HEK293 (cell line): ENCODE results near the gene PSD4.

Experiments
- HOXA7 ChIP-seq: sonication (generic); formaldehyde crosslinking; IDR thresholded peaks from 2 replicates; pipeline ENCODE4 v1.8.1; 2022; ENCODE audit warnings: missing genetic modification reagents, borderline replicate concordance
- KLF10 ChIP-seq: fragments of 450-650 bp; IDR thresholded peaks from 2 replicates; pipeline ENCODE4 v1.5.1; 2018; ENCODE audit warnings: missing biosample characterization, mild to moderate bottlenecking, missing genetic modification characterization
- YY1 ChIP-seq: fragments of 450-650 bp; formaldehyde crosslinking; IDR thresholded peaks from 2 replicates; pipeline ENCODE4 v1.5.1; 2018; ENCODE audit warnings: missing biosample characterization, missing genetic modification characterization
- ZBTB1 ChIP-seq: fragments of 450-650 bp; formaldehyde crosslinking; IDR thresholded peaks from 2 replicates; pipeline ENCODE4 v1.5.1; 2016; ENCODE audit warnings: missing biosample characterization, missing genetic modification characterization
- ZBTB7A ChIP-seq: fragments of 450-650 bp; formaldehyde crosslinking; IDR thresholded peaks from 2 replicates; pipeline ENCODE4 v1.5.1; 2016; ENCODE audit warnings: low read depth, missing biosample characterization, missing genetic modification characterization
- ZBTB8A ChIP-seq: fragments of 450-650 bp; formaldehyde crosslinking; IDR thresholded peaks from 2 replicates; pipeline ENCODE4 v1.5.1; 2016; ENCODE audit warnings: missing biosample characterization, missing genetic modification characterization
- ZNF175 ChIP-seq: fragments of 450-650 bp; formaldehyde crosslinking; IDR thresholded peaks from 2 replicates; pipeline ENCODE4 v1.5.1; 2016; ENCODE audit warnings: missing biosample characterization, missing genetic modification characterization
- ZNF274 ChIP-seq, 2 experiments: fragments of 200-500 bp in 1 of 2; fragments of 450-650 bp in 1 of 2; sonication (Bioruptor generic) in 1 of 2; formaldehyde crosslinking in 1 of 2; IDR thresholded peaks; 2 replicates each; pipeline versions ENCODE4 v1.5.1 to v1.6.1; 2014 to 2016; ENCODE audit warnings: borderline replicate concordance in 1 of 2, inconsistent platforms in 1 of 2, low read length in 1 of 2, missing biosample characterization in 1 of 2, missing genetic modification characterization in 1 of 2
- ZNF561 ChIP-seq: fragments of 450-650 bp; IDR thresholded peaks from 2 replicates; pipeline ENCODE4 v1.5.1; 2018; ENCODE audit warnings: missing biosample characterization, missing genetic modification characterization, borderline replicate concordance
- TF ChIP-seq, protein P1 (sequence below): fragments of 450-650 bp; formaldehyde crosslinking; IDR thresholded peaks from 2 replicates; pipeline ENCODE4 v1.5.1; 2016; ENCODE audit warnings: missing biosample characterization, missing genetic modification characterization
- TF ChIP-seq, protein P2 (sequence below): sonication (generic); formaldehyde crosslinking; IDR thresholded peaks from 2 replicates; pipeline ENCODE4 v1.8.1; 2022; ENCODE audit warnings: mild to moderate bottlenecking, moderate library complexity, missing genetic modification reagents

DNA sequence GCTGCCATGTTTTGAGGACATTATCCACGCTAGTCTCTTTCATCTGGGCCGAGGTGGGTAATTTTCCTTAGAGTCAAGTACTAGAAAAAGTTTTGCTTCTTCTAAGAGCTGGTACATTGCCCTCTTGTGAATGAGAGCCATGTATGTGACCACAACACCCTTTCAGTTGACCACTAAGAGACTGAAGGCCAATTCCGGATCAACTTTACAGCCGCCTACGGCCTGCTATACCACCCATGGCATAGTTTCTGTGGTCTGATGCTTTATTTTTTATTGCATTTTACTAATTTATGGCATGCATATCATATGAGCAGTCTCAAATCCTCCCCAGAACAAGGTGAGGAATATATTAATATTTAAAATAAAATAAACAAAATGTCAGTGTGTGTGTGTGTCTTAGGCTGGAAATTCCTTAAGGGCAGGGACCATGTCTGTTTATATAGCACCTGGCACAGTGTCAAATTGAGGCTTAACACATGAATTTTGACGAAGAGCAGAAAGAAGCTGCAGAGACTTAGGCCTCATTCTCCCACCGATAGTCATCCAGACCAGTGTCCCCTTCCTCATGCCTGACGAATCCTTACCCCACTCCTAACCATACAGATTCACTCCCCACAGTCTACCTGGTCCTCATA lies 35.4 kb downstream of the PSD4 start:
- no peak for TF ChIP-seq YY1 (tag by site-specific recombination)
- TF ChIP-seq, protein P1, sequence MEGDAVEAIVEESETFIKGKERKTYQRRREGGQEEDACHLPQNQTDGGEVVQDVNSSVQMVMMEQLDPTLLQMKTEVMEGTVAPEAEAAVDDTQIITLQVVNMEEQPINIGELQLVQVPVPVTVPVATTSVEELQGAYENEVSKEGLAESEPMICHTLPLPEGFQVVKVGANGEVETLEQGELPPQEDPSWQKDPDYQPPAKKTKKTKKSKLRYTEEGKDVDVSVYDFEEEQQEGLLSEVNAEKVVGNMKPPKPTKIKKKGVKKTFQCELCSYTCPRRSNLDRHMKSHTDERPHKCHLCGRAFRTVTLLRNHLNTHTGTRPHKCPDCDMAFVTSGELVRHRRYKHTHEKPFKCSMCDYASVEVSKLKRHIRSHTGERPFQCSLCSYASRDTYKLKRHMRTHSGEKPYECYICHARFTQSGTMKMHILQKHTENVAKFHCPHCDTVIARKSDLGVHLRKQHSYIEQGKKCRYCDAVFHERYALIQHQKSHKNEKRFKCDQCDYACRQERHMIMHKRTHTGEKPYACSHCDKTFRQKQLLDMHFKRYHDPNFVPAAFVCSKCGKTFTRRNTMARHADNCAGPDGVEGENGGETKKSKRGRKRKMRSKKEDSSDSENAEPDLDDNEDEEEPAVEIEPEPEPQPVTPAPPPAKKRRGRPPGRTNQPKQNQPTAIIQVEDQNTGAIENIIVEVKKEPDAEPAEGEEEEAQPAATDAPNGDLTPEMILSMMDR (tag by site-specific recombination): no peak
- TF ChIP-seq, protein P2, sequence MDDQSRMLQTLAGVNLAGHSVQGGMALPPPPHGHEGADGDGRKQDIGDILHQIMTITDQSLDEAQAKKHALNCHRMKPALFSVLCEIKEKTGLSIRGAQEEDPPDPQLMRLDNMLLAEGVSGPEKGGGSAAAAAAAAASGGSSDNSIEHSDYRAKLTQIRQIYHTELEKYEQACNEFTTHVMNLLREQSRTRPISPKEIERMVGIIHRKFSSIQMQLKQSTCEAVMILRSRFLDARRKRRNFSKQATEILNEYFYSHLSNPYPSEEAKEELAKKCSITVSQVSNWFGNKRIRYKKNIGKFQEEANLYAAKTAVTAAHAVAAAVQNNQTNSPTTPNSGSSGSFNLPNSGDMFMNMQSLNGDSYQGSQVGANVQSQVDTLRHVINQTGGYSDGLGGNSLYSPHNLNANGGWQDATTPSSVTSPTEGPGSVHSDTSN (CRISPR knock-in tag): no peak
- TF ChIP-seq ZNF274 (IDR thresholded peaks at IDR 0.05; ENCODE audit: low read length): no peak
- TF ChIP-seq ZNF274 (tag by site-specific recombination; IDR thresholded peaks at IDR 0.05; ENCODE audit: borderline replicate concordance): no peak
- no peak for TF ChIP-seq ZNF175
- no peak for TF ChIP-seq ZBTB1 (tag by site-specific recombination)
- no peak for TF ChIP-seq ZBTB7A (tag by site-specific recombination)
- TF ChIP-seq KLF10: no peak
- no peak for TF ChIP-seq ZNF561 (tag by site-specific recombination)
- no peak for TF ChIP-seq ZBTB8A (tag by site-specific recombination)
- no peak for TF ChIP-seq HOXA7 (CRISPR knock-in tag)
